ENCODE results near the gene GLIPR1. TPM values are rescaled to one million over a fixed set of nuclear protein-coding genes. Genes with fewer than 3 reads are reported as not detected.

GLIPR1 gene
- total RNA-seq, 4 donors from 2014 or later = 1.8 to 6.7 (median 4.4) TPM

DNA sequence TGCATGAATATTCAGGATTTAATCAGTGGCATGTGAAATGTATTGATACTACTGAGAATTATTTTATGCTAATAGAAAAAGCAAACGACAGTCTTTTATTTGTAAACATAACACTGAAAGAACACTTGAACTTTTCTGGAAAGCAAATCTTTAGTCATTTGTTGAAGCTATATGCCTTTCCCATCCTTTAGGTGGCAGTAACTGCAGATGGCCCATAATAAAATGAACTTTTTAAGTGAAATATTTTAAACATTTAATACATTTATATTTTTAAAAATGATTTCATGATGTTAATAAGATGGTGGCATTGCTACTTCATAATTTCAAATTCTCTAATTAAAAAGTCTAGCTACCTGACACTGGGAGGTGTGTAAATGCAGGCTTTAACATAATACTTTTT, 44.7 kb downstream of the GLIPR1 start:
- TF ChIP-seq EP300 (IDR thresholded peaks at IDR 0.05) = no peak
- TF ChIP-seq POLR2AphosphoS5 (IDR thresholded peaks at IDR 0.05) = no peak
- TF ChIP-seq, protein P1, sequence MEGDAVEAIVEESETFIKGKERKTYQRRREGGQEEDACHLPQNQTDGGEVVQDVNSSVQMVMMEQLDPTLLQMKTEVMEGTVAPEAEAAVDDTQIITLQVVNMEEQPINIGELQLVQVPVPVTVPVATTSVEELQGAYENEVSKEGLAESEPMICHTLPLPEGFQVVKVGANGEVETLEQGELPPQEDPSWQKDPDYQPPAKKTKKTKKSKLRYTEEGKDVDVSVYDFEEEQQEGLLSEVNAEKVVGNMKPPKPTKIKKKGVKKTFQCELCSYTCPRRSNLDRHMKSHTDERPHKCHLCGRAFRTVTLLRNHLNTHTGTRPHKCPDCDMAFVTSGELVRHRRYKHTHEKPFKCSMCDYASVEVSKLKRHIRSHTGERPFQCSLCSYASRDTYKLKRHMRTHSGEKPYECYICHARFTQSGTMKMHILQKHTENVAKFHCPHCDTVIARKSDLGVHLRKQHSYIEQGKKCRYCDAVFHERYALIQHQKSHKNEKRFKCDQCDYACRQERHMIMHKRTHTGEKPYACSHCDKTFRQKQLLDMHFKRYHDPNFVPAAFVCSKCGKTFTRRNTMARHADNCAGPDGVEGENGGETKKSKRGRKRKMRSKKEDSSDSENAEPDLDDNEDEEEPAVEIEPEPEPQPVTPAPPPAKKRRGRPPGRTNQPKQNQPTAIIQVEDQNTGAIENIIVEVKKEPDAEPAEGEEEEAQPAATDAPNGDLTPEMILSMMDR (IDR thresholded peaks at IDR 0.05) = no peak
- no peak for TF ChIP-seq POLR2A (IDR thresholded peaks at IDR 0.05)
- Histone ChIP-seq H3K4me1 (no peaks in the 10 kb centered on the region), H3K36me3 (no peaks in the 10 kb centered on the region), H3K4me3 (no peak overlapping the region), H3K9me3 (no peaks in the 10 kb centered on the region), H3K27me3 (no peaks in the 10 kb centered on the region), H3K27ac (no peak overlapping the region)
- DNase-seq (ENCODE audit: low spot score in 2 of 2) = no peak
- WGBS = 33% methylated on average over 1 of the region's 1 CpG

DNA sequence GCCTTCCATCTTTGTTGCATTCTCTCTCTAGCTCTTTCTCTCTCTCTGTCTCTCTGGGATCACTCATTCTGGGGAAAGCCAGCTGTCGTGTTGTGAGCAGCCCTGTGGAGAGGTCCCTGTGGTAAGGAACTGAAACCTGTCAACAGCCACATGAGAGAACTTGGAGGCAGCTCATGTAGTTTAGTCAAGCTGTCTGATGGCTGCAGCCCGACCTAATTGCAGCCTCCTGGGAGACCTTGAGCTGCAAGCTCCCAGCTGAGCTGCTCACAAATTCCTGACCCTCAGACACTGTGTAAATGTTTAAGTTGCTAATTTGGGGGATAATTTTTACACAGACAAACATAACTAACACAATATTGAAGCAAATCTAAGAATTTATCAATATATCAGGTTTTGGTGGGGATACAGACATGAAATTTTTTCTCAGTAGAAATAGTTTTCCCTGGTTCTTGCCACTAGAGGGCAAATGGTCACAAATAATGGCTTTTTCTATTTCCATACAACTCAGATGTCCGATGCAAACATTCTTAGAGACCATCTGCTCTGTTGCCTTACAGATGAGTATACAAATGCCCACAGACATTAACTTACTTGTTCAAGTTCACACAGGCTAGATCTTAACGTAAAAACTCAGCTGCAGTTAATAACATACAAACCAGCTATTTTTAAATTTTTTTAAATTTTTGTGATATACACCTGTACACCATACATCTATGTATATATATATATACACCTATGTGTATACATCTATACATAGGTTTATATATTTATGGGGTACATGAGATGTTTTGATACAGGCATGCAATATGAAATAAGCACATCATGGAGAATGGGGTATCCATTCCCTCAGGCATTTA, 46.3 kb downstream of the GLIPR1 start:
- WGBS = 28% methylated on average over 4 of the region's 4 CpGs
- DNase-seq (ENCODE audit: low spot score in 2 of 2) = no peak

DNA sequence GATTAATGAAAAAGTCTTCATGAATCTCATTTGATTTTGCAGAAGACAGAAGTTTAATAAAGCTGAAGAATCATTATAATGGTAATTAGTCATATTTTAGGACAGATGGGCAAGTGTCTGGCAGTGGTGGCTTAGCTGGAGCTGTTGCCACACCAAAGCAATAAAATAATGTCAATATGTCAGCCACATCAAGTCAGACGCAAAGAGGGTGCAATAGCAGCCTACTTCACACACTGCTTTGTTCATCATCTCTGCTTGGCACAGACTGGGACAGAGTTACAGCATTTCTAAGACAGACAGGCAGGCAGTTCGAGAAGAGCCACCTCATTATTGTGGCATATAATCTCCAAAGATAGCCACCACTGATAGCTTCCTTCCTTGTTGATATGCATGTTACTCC, 47.7 kb downstream of the GLIPR1 start:
- Histone ChIP-seq H3K36me3 (no peaks in the 10 kb centered on the region), H3K4me1 (no peaks in the 10 kb centered on the region), H3K27ac (no peak overlapping the region), H3K4me3 (no peak overlapping the region), H3K27me3 (no peaks in the 10 kb centered on the region), H3K9me3 (no peaks in the 10 kb centered on the region)
- no peak for DNase-seq (ENCODE audit: low spot score in 2 of 2)
- 77% methylated on average over 2 of the region's 2 CpGs for whole genome bisulfite sequencing
- TF ChIP-seq POLR2AphosphoS5 (IDR thresholded peaks at IDR 0.05) = no peak
- no peak for TF ChIP-seq EP300 (IDR thresholded peaks at IDR 0.05)
- TF ChIP-seq POLR2A (IDR thresholded peaks at IDR 0.05) = no peak
- TF ChIP-seq, protein P1 (IDR thresholded peaks at IDR 0.05) = no peak

More for the DNA sequence above, 46.3 kb downstream of the GLIPR1 start:
- Histone ChIP-seq H3K9me3 (no peaks in the 10 kb centered on the region), H3K27me3 (no peaks in the 10 kb centered on the region), H3K4me1 (no peaks in the 10 kb centered on the region), H3K4me3 (no peak overlapping the region), H3K27ac (no peak overlapping the region), H3K36me3 (no peaks in the 10 kb centered on the region)
- TF ChIP-seq, protein P1 (IDR thresholded peaks at IDR 0.05) = peak; percentile 38 to 45
- TF ChIP-seq POLR2A (IDR thresholded peaks at IDR 0.05) = no peak

DNA sequence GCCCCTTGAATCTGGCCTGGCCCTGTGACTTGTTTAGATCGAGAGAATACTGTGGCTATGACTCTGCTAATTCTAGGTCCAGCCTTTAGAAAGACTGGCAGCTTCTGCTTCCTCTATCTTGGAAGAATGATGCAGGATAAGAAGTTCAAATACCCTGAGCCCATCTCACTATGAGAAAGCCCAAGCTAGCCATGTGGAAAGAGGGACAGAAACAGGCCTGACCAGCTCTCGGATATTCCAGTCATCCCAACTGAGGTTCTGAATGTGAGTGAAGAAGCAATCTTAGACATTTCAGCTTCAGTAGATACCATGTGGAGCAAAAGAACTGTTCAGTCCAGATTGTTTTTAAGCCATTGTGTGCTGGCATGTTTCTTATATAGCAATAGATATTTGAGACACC, 48.1 kb downstream of the GLIPR1 start:
- no peaks in the 10 kb centered on the region for H3K36me3 ChIP-seq
- no peaks in the 10 kb centered on the region for H3K9me3 ChIP-seq
- no peak for DNase-seq (ENCODE audit: low spot score in 2 of 2)
- no peaks in the 10 kb centered on the region for H3K27me3 ChIP-seq
- WGBS = 71% methylated on average over 2 of the region's 2 CpGs
- H3K4me3 ChIP-seq = no peak overlapping the region
- no peak overlapping the region for H3K27ac ChIP-seq
- TF ChIP-seq POLR2A (IDR thresholded peaks at IDR 0.05) (no peak), EP300 (IDR thresholded peaks at IDR 0.05) (no peak), POLR2AphosphoS5 (IDR thresholded peaks at IDR 0.05) (no peak)
- TF ChIP-seq, protein P1 (IDR thresholded peaks at IDR 0.05) = no peak
- H3K4me1 ChIP-seq = no peaks in the 10 kb centered on the region

DNA sequence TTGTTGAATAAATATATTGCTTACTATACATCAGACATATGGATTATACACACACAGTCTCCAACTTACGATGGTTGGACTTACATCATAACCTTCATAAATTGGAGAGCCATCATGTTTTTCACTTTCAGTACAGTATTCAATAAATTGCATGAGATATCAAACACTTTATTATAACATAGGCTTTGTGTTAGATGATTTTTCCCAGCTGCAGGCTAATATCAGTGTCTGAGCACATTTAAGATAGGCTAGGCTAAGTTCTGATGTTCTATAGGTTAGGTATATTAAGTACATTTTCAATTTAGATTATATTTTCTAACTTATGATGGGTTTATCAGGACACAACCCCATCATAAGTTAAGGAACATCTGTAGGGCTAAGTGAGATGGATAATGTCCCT, 48.8 kb downstream of the GLIPR1 start:
- no peak for DNase-seq (ENCODE audit: low spot score in 2 of 2)
- Histone ChIP-seq H3K36me3 (no peaks in the 10 kb centered on the region), H3K9me3 (no peaks in the 10 kb centered on the region), H3K27ac (no peak overlapping the region), H3K4me1 (no peaks in the 10 kb centered on the region), H3K4me3 (no peak overlapping the region), H3K27me3 (no peaks in the 10 kb centered on the region)
- 88% methylated on average over 1 of the region's 1 CpG for WGBS
- TF ChIP-seq POLR2A (IDR thresholded peaks at IDR 0.05) (no peak), EP300 (IDR thresholded peaks at IDR 0.05) (no peak), POLR2AphosphoS5 (IDR thresholded peaks at IDR 0.05) (no peak)
- TF ChIP-seq, protein P1 (IDR thresholded peaks at IDR 0.05) = no peak

Measured in suprapubic skin (tissue), 4 donors.